ENCODE measurements around the gene BIK.

Gene BIK

DNA sequence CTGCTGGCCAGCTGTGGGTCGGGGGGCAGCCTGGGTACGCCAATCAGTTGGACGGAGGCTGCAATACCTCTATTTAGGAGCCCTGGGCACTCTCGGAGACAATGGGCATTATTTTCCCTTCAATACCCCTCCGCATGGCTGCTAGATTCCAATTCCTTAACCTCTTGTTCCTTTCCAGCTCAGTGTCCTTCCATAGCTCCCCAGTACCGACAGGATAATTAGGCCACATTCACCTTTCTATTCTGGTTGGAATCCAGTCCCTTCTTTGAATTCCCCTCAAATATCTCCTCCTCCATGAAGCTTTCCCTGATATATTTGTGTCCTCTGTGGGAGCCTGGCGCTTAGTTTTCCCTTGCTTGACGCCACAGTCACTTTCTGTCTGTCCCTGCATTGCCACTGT, 4.2 kb upstream of the BIK start:
- DNase-seq: no peak

GRCh38 chr22:43109511-43109910, 1.0 kb upstream of the BIK start:
- no peak for DNase-seq

DNA sequence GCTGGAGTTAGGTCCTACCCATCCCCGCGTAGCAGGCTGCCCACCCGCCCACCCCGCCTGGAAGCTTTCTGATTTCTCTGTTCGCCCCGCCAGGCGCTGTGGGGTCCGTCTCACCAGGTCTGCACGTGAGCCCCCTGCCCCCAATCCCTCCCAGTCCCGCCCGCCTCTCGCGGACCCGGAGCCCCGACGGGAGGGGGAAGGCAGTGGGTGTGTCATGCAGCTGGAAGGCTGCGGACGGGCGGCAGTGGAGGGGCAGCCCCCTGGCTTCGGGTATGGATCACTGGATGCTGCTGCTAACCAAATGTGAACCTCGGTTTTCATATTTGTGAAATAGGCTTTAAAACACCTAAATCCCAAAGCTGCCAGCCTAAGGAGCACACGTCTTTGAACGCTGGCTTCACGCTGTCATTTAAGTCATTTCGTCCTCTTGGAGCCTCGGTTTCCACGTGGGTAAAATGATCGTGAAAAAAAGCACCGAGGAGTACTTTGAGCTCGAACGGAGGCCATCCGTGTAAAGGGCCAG, 568 bp upstream of the BIK start:
- no peak for DNase-seq

DNA sequence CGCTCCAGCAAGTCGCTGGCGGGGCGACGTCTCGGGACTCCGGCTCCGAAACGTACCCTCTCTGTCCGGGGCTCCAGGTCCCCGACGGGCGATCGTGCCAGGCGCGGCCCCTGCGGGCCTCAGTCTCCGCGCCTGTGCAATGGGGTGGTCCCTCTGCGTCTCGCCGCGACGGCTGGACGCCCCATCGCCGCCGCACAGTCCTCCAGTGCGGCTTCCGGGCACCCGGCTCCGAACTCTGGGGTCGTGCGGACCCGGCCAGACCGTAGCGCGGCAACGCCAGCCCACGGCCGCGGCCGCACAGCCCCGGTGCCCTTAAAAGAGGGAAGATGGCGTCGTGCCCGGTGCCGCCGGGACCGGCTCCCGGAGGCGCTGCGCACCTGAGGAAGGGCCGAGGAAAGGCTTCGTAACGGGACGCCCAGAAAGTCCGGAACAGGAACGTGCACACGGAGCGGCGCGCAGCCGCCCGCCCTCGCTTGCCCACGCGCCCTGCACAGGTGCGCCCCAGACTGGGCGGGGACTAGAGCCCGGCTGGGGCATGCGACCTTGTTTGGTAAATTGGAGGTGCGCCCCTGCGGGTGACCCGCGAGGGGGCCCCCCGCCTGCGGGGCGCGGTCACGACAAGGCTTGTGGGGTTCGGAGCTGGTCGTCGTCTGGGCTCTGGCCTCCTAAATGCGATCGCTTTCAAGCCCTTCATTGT, 525 bp downstream of the BIK start:
- DNase-seq: no peak

GRCh38 chr22:43113526-43114251, 3.1 kb downstream of the BIK start:
- no peak for DNase-seq

- DNase-seq: no peak
These were observed 4.4 kb downstream of the BIK start for GRCh38 chr22:43114958-43115357.

GRCh38 chr22:43116932-43117331, 6.4 kb downstream of the BIK start:
- no peak for DNase-seq

DNA sequence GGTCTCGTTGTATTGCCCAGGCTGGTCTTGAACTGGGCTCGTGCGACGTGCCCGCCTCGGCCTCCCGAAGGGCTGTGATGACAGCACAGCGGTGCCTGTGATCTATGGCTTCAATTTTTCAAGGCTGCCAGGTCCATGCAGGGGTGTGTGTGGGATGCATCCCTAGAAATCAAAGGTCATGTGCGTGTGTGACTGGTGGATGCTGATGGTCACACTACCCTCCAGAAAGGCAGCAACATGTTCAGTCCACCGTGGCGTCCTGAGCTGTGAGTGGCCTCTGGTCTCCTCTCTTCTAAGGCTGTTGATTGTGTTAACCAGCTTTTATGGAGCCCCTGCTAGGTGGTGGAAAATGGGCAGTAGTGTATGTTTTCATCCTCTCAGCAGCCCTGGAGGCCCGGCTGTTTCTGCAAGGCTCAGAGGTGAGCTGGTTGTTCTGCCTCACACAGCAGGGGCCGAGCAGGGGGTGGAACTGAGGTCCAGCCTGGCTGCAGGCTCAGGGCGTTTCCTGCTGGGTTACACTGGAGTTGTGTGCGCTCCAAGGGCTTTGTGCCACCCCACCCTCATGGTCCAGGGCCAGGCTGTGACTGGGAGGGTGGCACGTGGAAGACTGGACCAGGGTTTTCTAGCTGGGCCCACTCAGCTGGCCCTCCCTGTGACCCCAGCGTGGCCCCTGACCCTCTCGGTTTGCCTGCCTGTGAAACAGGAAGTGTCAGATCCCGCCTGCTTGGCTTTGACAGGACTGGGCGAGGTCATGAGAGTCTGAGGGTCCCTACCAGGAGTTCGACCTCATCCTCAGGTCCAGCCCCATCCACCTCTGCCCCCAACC, 7.7 kb downstream of the BIK start:
- DNase-seq: no peak

DNA sequence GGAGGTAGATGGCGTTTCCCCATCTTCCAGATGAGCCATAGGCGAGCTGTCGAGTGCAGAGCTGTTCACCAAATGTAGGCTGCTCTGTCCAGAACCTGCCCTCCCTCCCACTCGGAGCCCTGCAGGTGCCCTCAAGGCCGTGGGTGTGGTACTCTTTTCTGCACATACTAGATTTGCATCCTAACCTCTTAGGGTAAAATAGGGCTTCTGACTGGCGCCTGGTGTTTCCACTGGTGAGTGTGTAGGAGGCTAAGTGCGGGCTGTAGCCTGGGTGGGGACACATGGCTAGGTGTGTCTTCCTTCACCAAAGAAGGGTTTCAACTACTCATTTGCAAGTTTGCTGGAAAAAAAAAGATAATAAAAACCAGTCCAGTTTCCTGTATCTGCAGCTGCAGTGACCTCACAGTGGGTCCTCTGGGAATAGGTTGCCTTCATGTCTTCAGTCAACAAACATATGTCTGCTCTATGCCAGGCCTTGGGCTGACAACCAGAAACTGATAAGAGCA, 8.5 kb downstream of the BIK start:
- no peak for DNase-seq

- no peak for DNase-seq
These were observed 16.1 kb downstream of the BIK start for GRCh38 chr22:43126501-43127165.

DNA sequence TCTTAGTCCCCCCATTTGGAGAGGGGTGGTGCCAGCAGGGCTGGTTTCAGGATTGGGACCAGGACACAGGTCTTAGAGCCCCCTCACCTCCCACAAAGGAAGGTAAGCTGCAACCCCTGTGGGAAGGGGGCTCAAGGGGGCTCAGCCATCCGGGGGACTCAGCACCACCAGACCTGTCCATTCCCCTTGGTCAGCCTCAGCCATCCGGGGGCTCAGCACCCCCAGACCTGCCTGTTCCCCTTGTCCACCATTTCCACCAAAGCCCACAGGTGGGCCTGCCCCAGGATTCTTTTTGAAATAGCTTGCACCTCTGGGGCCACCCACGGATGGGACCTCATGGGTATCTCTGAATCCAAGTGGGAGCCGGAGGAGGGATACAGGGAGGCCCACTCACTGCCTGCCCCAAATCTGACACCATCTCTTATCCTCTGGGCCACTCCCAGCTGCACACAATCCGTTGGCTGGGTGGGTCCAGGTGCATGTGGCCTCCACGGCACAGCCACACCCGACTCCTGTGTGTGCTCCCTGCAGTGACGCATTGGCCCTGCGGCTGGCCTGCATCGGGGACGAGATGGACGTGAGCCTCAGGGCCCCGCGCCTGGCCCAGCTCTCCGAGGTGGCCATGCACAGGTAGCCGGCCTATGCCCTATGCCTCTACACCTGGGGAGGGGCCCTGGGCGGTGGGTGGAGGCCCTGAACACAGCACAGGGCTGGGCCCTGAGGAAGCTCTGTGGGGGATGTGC, 16.8 kb downstream of the BIK start:
- DNase-seq: no peak

DNA sequence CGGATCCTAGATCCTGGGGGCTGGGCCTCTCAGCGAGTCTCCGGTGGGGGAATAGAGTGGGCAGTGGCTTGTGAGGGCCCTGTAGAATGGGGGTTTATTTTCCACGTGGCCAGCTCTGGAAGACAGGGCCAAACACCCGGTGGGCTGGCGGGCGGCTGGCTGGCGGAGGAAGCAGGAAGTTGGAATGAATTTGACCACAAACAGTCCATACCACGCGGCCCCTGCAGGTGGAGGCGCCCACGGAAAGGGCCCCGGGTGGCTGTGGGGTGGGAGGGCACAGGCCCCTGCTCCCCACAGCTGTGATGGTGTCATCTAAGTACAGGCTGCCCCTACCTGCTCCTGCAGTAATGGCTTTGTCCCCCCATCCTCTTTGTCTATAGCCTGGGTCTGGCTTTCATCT, 17.6 kb downstream of the BIK start:
- no peak for DNase-seq

DNA sequence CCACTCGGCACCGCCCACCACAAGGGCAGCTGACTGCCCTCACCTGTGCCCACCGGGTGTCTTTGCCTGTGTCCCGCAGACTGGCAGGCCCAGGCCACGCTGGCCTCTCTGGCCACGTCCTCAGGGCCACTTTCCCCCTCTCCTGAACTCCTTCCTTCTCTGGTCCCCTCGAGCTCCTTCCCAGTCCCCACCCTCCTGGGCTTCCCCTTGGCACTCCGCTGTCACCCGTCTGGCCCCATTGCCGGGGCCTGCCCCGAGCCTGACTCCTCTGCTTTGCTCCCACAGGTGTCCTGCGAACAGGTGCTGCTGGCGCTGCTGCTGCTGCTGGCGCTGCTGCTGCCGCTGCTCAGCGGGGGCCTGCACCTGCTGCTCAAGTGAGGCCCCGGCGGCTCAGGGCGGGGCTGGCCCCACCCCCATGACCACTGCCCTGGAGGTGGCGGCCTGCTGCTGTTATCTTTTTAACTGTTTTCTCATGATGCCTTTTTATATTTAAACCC, 18.4 kb downstream of the BIK start:
- no peak for DNase-seq

DNA sequence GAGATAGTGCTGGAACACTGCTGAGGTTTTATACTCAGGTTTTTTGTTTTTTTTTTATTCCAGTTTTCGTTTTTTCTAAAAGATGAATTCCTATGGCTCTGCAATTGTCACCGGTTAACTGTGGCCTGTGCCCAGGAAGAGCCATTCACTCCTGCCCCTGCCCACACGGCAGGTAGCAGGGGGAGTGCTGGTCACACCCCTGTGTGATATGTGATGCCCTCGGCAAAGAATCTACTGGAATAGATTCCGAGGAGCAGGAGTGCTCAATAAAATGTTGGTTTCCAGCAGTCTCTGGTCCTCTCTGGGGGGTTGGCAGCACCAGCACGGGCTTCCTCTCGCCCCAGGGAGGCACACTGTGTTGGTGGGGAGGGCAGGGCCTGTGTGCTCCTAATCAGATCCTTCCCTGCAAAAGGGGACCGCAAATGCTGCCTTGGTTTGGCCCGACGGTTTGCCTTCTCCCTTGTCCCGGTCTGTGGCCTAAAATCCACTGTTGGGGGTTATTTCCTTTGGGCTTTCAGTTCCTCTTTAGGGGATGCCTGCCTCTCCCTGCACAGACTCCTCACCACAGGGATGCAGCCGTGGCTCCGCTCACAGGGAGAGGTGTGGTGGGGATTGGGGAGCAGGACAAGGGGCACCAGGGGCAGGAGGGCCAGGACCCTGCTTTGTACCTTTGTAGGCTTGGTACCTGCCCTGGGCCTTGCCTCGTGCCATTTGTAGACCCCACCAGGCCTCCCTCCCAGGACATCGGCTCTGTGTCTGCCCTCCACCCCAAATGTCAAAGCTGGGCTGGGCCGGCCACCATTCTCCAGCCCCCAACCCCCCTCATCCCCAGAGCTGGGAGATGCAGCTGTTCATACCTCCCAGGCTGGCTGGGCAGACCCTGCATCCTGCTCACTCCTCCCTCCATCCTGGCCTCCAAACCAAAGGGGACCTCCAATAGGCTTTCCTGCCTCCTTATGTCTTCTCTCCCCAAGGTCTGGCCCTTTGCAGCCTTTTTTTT, 19.2 kb downstream of the BIK start:
- DNase-seq: no peak

DNA sequence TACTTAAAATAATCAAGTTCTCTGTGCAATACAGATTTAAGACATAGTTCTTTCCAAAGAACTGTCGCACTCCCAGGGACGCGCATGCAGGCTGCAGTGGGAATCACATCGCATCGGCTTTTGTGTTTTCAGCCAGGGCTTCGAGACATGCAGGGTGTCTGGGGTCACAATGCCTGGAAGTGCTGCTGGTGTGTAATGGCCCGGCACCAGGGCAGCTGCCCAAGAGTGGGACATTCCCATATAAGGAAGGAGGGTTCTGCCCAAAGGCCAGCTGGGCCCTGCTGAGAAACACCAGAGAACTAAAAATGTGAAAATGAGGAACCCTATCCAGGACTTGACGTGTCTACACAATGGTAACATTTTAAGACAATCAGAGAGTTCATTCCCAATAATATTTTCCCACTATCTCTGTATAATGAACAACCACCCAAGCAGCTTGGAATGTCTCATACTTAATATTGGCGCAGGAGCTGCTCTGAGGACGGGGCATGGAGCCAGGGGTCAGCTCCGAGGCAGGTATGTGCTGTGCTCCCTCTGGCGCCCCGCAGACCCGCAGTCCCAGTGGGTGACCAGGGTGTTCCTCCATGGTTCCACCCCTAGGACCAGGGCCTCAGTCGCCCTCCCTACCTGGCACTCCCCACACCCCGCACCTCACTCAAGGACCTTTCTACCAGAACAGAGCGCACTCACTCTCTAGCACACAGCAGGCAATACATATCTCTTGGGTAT, 21.4 kb downstream of the BIK start:
- DNase-seq: no peak

DNA sequence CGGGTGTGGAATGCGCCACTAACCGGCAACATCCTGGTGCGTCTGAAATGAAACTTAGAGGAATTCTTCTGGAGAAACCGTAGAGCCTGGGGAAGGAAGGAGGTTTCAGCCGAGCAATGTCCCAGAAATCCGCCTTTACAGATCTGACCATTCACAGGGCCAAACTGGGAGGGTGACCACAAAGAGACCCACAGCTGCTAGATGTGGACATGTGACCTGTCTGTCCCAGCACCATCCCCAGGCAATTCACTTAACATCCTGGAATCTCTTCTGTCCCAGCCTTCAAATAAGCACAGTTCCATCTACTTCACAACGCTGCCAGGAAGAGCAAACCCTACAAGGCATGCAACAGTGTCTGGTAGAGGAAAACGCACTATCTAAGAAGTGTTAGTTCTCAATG, 22.9 kb downstream of the BIK start:
- no peak for DNase-seq

- no peak for DNase-seq
These were observed 24.0 kb downstream of the BIK start for GRCh38 chr22:43134553-43134952.

DNA sequence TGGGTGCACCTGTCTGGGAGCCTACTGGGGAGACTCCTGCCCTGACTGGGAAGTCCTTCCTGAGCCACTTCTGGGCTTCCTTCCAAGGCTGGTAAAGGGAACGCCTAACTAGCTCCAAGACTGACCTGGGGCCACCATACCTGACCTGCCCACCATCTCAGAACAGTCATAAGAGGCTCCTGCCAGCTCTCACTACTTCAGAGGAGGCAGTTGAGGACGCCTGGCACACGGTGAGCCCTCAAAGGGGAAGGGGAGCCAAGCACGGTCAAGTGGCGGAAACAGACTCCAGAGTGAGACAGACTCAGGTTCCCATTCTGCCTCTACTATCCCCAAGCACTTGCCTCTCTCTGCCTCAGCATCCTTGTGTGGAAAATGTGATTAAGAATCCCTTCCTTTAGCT, 25.0 kb downstream of the BIK start:
- no peak for DNase-seq

DNA sequence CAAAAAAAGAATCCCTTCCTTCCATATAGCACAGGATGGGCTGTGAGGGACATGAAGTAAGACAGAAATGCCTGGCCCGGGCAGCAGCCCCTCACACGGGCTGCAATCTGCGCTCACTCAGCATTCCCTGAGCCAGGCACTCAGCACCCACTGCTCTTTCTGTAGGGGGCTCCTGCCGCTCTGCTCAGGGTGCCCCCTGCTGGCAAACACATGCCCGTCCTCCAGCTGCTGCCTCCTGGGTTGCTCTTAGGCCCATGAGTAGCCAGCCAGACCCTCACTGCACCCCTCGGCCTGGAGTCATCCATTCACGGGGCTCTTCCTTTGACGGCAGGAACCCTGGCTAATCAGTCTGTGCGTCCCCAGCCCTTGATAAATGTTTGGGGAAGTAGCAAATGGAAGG, 25.7 kb downstream of the BIK start:
- DNase-seq: no peak

- no peak for DNase-seq
These were observed 26.3 kb downstream of the BIK start for GRCh38 chr22:43136801-43137200.

All from DMS 273 treated with DMSO at 0.1 percent for 48 hours (cell line).